Cardiac fibroblast (primary cell): Measurements from ENCODE around the gene VDR.
A peak's percentile ranks its signal among the peaks of the same experiment; 100 is the strongest.

ENCODE experiments used
- DNase-seq, 2 donors: peaks; one replicate each; pipeline versions ENCODE4 v3.0.0 to v3.0.0-alpha.2; 2010; ENCODE audit warnings: low read depth in 2 of 2
- H3K4me3 ChIP-seq, 2 donors: replicated peaks in 1 of 2; 1 replicate in 1 of 2; 2 replicates in 1 of 2; pipeline ENCODE4 v1.5.1; 2011; ENCODE audit warnings: low read depth in 2 of 2, low read length in 2 of 2, mild to moderate bottlenecking in 2 of 2, moderate library complexity in 1 of 2
- CTCF ChIP-seq: IDR thresholded peaks from one replicate; pipeline ENCODE4 v1.5.1; 2011; ENCODE audit warnings: low read depth, mild to moderate bottlenecking, low read length, inconsistent platforms

VDR gene

GRCh38 chr12:47901718-47902093 is 3.1 kb downstream of the VDR start:
- no peak for TF ChIP-seq CTCF
- no peak for DNase-seq
- no peak overlapping the region for H3K4me3 ChIP-seq

GRCh38 chr12:47901063-47901717 is 3.6 kb downstream of the VDR start:
- H3K4me3 ChIP-seq = no peak overlapping the region
- no peak for TF ChIP-seq CTCF
- no peak for DNase-seq

- no peak for TF ChIP-seq CTCF
- H3K4me3 ChIP-seq = no peak overlapping the region
- DNase-seq = peak in 1 of 2 donors; percentile 31
These were observed 4.4 kb downstream of the VDR start for GRCh38 chr12:47900131-47901062.

DNA sequence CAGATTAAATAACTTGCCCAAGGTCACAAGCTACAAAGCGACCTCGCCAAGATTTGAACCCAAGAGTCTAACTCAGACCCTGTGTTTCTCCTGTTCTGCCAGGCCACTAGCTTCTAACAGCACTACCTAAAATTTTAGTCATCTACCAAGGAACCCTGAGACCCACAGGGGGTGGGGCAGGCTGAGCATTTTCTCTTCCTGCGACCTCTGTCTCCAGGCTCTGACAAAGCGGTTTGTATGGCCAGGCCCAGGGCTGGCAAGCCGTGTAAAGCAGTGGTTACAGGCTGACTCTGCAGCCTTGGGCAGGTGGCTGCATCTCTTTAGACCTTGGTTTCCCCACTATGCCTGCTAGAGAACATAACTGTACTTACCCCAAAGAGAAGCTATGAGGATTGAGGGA is 5.3 kb downstream of the VDR start:
- H3K4me3 ChIP-seq = no peak overlapping the region
- TF ChIP-seq CTCF = no peak
- DNase-seq = no peak

DNA sequence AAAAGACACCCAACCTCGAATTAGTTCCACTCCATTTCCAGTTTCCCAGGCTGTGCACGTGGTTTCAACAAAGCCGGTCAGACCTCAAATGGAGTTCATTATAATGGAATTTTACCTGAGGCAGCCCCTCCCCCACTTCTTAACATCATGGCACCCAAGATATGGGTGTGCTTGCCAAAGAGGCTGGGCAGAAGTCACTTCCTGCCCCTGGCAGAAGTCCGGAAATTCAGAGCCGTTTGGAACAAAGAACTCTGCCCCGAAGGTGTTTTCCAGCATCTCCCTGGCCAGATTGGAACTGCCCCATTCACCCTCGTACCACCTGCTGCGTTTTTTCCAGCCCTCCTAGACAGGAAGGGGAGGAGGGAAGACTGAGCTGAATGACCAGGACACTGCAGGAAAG is 8.2 kb downstream of the VDR start:
- no peak for TF ChIP-seq CTCF
- no peak overlapping the region for H3K4me3 ChIP-seq
- DNase-seq = no peak

GRCh38 chr12:47896022-47896421 is 8.8 kb downstream of the VDR start:
- H3K4me3 ChIP-seq = no peak overlapping the region
- DNase-seq = no peak
- TF ChIP-seq CTCF = no peak
